ENCODE results near the gene SMTN. TPM values are rescaled to one million over a fixed set of nuclear protein-coding genes. Genes with fewer than 3 reads are reported as not detected.

SMTN gene
- total and polyA plus RNA-seq, 2 donors (not counting 3 experiments of a cell fraction or from before 2014, with no cell fraction given): 59.0 to 197 TPM

DNA sequence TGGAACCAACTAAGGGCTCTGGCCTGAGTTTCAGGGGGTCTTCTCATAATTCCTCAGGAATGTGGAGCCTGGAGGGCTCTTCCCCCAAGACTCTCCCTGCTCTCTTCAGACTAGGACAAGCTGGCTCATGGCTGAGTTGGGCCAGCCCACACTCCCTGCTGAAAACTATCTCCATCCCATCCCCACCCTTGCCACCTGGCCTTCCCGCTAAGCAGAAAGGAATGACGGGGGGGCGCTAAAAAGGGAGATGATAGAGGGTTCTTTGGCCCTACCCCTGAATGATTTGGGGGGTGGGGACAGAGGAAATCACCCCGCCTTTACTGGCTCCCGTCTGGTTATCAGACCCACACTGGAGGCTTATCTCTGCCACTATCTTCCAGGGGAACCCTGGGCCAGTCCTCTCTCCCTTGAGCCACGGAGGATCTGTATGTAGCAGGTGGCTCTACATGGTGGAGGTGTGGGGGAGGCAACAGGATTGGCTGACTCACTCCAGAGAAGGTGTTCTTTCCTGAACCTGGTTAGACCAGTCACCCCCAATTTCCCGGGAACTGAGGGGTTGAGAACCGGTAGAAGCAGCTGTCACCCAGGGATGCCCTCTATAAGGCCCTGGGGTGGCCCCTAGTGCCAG, 5.7 kb downstream of the SMTN start:
- no peaks in the 10 kb centered on the region for H3K9me1 ChIP-seq (replicated peaks; ENCODE audit: control insufficient read depth, extremely low read depth, insufficient read depth, low read length)
- intact Hi-C loops (cut with micrococcal nuclease): no loop called here
- ChIA-PET CTCF (interaction anchor here (1.0 to 5.4 kb wide), 5 partner anchors 18 to 145 kb away, joined by 3 to 150 read pairs (median 19); no protein-coding TSS in a partner anchor), POLR2A (interaction anchor here (0.7 kb wide), 1 partner anchor 139 kb away, joined by 3 read pairs; no protein-coding TSS in a partner anchor)
- H3K4me3 ChIP-seq (replicated peaks in 1 of 3; ENCODE audit: insufficient read depth in 1 of 3, low read depth in 1 of 3, low read length in 3 of 3): no peak overlapping the region
- H3K79me2 ChIP-seq (ENCODE audit: control insufficient read depth, insufficient read depth, low read length): peaks cover 73% of the 10 kb centered on the region
- no peak overlapping the region for H3K9ac ChIP-seq (replicated peaks; ENCODE audit: extremely low read depth, insufficient read depth, low read length)
- H3K4me2 ChIP-seq (ENCODE audit: insufficient read depth, low read length): no peak overlapping the region
- H4K20me1 ChIP-seq (replicated peaks; ENCODE audit: control insufficient read depth, extremely low read depth, insufficient read depth, low read length): no peaks in the 10 kb centered on the region
- TF ChIP-seq POLR2A (IDR thresholded peaks at IDR 0.05; ENCODE audit: low read depth, low read length) (no peak), EZH2 (IDR thresholded peaks at IDR 0.05; ENCODE audit: borderline replicate concordance, low read depth, low read length, severe bottlenecking) (no peak), POLR2AphosphoS5 (IDR thresholded peaks at IDR 0.05; ENCODE audit: insufficient read depth, low read depth, low read length) (no peak), FOS (IDR thresholded peaks at IDR 0.05; ENCODE audit: borderline replicate concordance, insufficient read depth, low read length) (no peak), GATA2 (IDR thresholded peaks at IDR 0.05; ENCODE audit: insufficient read depth, insufficient read length, low read depth, low read length) (no peak), JUN (IDR thresholded peaks at IDR 0.05; ENCODE audit: borderline replicate concordance, insufficient read depth, insufficient read length, low read depth) (no peak), MYC (IDR thresholded peaks at IDR 0.05; ENCODE audit: low read depth, low read length) (no peak)
- TF ChIP-seq, protein P1, sequence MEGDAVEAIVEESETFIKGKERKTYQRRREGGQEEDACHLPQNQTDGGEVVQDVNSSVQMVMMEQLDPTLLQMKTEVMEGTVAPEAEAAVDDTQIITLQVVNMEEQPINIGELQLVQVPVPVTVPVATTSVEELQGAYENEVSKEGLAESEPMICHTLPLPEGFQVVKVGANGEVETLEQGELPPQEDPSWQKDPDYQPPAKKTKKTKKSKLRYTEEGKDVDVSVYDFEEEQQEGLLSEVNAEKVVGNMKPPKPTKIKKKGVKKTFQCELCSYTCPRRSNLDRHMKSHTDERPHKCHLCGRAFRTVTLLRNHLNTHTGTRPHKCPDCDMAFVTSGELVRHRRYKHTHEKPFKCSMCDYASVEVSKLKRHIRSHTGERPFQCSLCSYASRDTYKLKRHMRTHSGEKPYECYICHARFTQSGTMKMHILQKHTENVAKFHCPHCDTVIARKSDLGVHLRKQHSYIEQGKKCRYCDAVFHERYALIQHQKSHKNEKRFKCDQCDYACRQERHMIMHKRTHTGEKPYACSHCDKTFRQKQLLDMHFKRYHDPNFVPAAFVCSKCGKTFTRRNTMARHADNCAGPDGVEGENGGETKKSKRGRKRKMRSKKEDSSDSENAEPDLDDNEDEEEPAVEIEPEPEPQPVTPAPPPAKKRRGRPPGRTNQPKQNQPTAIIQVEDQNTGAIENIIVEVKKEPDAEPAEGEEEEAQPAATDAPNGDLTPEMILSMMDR (IDR thresholded peaks at IDR 0.05; ENCODE audit: extremely low read depth in 1 of 2, insufficient read depth in 1 of 2, low read depth in 1 of 2, low read length in 2 of 2): no peak
- TF ChIP-seq, protein P2, sequence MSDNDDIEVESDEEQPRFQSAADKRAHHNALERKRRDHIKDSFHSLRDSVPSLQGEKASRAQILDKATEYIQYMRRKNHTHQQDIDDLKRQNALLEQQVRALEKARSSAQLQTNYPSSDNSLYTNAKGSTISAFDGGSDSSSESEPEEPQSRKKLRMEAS (IDR thresholded peaks at IDR 0.05; ENCODE audit: insufficient read depth, insufficient read length): no peak
- dilution Hi-C loops (cut with MboI; ENCODE audit: extremely low pct_ligation_motif_present, low sequenced_read_pairs): no loop called here
- no TSS peak for BruUV-seq (replicated peaks)
- no peaks in the 10 kb centered on the region for H3K27me3 ChIP-seq (ENCODE audit: control insufficient read depth in 2 of 2, insufficient read depth in 2 of 2, low read length in 2 of 2)
- H3K4me1 ChIP-seq (ENCODE audit: control insufficient read depth, extremely low read depth, insufficient read depth, low read length): peaks cover 29% of the 10 kb centered on the region
- no peaks in the 10 kb centered on the region for H3K9me3 ChIP-seq (replicated peaks; ENCODE audit: control insufficient read depth, insufficient read depth, low read length)
- H3K36me3 ChIP-seq (ENCODE audit: control insufficient read depth in 2 of 2, extremely low read depth in 1 of 2, insufficient read depth in 2 of 2, low read length in 2 of 2): peaks cover 26 to 41% of the 10 kb centered on the region in 2 experiments
- no peak for FAIRE-seq
- DNase-seq (ENCODE audit: low read depth, low spot score): no peak
- H3K27ac ChIP-seq (ENCODE audit: insufficient read depth, low read depth, low read length): no peak overlapping the region
- no peak overlapping the region for H2AFZ ChIP-seq (ENCODE audit: low read depth, low read length)
